T-helper 2 cell treated with Interferon-gamma antibody and Interleukin-4, amounts not matched to agents 100 ng/mL and 5 ng/mL, for 36 hours (primary cell): Measurements from ENCODE around the gene INPP4B. TPM values are rescaled to one million over a fixed set of nuclear protein-coding genes. Genes with fewer than 3 reads are reported as not detected.
"Not testable (repeated sequence)": the region's sequence is repeated elsewhere in the genome, so short reads cannot be mapped to it uniquely, and the experiment has no call there.

ENCODE experiments used
- intact Hi-C: fragments of 100-400 bp; cut with micrococcal nuclease; formaldehyde crosslinking; loops from one replicate; pipeline ENCODE4 v1.15.1; 2023
- total RNA-seq: library from RNA; stranded (reverse); gene quantifications from 2 replicates; pipeline ENCODE4 v1.2.3, GENCODE V29; 2022

The INPP4B gene
- total RNA-seq, 1 donor from 2014 or later = 103 TPM

GRCh38 chr4:142066562-142066961, 779.5 kb downstream of the INPP4B start:
- intact Hi-C loops = not testable (repeated sequence)

DNA sequence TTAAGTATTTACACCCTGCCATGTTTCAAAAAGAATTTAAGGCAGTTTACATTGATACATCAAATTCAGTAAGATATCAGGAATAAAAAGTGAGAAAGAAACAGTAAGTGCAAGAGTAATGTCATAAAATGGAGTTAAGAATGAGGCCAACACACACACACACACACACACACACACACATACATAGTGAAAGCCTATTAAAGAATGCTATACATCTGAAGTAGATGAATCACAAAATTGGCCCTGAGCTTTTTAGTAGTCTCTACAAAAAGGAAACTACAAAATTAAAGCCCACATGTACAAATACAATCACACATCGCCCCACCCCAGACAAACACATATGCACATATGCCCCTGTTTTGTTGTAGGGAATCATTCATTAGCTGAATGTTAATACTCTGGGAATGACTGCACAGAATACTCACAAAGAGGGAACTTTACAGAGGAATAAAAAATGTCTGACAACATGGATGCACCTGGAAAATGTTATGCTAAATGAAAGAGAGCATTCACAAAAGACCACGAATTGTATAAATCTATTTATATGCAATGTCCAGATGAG, 780.9 kb downstream of the INPP4B start:
- intact Hi-C loops = no loop called here

GRCh38 chr4:142064181-142064580, 781.9 kb downstream of the INPP4B start:
- intact Hi-C loops = no loop called here

DNA sequence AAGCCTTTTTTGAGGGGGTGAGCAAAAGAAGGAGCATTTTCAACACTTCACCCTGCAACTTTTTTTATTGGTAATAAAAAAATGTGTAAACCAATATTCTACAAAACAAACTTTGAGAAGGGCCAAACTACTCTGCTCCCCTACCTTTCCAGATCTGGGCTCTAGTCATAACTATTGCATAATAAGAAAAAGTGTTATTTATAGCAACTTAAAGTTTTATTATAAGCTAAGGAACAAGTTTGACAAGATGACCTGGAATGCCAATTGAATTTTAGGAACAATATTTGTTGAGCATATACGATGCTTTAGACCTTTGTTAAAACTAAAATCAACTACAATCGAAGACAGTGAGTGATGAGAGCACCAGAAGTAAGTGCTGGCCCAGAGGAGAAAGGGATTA, 800.1 kb downstream of the INPP4B start:
- intact Hi-C loops = no loop called here

DNA sequence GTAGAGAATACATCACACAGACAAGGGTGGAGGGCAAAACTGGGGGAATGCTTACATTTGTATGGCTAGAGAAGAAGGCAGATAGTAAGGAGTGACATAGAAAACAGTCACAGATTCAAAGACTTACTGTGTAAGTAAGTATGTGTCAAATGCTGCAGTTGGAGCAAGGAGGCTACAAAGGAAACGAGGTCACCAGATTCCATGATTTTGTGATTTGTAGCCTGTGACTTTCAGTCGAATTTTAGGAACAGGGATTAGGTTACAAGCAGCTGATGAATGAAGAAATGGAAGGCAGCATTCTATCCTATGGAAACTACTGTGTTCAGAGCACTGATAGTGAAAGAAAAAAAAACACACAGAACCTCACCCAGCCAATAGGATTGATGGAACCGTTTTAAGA, 801.8 kb downstream of the INPP4B start:
- intact Hi-C loops = no loop called here

- intact Hi-C loops = no loop called here
Measured at GRCh38 chr4:142043509-142043908, 802.6 kb downstream of the INPP4B start.

DNA sequence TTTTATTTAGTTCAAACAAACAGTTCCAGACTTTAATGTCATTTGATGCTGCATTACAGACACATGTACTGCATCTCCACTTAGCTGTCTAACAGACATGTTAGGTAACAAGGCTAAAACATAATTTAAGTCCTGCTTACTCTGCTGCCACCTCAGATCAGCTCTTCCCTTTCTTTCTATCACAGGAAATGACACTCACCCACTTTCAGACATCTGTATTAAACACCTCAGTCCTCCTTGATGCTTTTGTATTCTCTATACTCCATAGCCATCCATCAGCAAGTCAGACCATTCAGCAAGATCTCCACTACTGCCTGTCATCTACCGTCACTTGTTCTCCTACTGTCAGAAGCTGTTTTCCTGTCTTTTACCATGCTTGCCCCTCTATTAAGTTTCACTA, 804.3 kb downstream of the INPP4B start:
- intact Hi-C loops = no loop called here

GRCh38 chr4:142040043-142040442, 806.1 kb downstream of the INPP4B start:
- intact Hi-C loops = no loop called here

DNA sequence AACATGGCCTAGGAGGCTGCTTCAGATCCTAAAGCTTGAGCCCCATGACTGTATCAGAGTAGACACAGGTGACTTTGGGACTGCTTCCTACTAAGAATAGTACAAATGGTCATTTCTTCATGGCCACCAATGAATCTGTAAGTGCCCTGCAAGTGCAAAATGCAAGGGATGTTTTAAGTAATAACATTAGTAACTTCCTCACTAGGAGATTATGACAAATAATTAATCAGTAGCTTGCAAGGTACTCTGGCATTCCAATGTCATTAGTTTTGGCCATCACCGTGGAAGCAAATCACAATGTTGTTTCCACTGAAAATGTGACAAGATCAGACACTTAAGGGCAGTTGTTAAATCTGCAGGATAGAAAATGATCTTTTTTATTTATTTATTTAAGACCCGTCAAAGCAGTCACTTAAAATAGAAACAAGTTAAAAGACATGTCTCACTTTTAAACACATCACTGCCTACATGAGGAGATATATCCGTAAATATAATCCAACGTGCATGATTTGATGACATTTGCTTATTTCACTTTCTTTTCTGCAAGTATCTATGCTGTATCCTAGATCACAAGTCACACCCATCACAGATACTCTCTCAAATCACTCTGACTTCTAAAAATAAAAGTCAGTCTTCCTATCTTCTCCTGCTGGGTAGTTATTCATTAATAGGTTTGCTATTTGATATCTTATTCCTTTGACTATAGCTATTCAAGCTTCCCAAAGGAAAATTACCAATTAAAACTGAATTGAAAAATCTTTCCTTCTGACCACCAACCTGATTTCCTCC, 809.1 kb downstream of the INPP4B start:
- intact Hi-C loops = no loop called here

GRCh38 chr4:142035566-142035965, 810.5 kb downstream of the INPP4B start:
- intact Hi-C loops = no loop called here

DNA sequence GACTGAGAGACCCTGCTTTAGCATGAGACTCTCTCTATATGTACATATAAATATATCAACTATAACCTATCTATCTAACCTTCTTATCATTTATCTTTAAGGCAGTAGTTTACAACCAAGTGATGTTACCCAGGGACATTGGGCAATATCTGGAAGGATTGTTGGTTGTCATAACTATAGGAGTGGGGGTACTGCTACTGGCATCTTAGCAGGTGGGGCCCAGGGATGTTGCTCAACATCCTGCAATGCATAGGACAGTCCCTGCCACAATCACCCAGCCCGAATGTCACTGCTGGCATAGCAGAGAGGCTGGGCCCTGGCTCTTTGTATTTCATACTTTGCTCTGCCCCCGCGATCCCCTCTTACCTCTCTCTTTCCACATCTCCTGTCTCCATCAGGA, 812.0 kb downstream of the INPP4B start:
- intact Hi-C loops = no loop called here

- intact Hi-C loops = no loop called here
Measured at GRCh38 chr4:142030010-142030409, 816.1 kb downstream of the INPP4B start.

GRCh38 chr4:142021761-142022160, 824.3 kb downstream of the INPP4B start:
- intact Hi-C loops = loop anchor here (10.0 kb wide), 1 partner anchor 823 kb away; the partner anchor contains the start of gene INPP4B

DNA sequence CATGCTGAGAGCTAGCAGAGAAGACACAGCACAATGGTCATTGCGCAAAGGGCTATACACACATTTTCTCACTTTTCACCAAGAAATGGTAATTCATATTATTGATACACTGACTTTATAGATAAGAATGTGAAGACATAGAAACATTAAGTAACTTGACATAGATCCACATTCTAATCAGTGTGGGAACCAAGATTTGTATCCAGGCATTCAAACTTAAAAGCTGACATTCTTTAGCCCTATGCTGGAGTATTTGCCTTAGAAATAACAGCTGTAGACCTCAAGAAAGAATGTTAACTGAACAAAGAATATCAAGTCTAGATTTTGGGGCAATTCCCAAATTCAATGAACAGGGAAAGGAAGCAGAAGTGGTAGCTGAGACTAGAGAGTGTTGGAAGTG, 824.9 kb downstream of the INPP4B start:
- intact Hi-C loops = loop anchor here (10.0 kb wide), 1 partner anchor 824 kb away; the partner anchor contains the start of gene INPP4B

GRCh38 chr4:142016031-142016430, 830.1 kb downstream of the INPP4B start:
- intact Hi-C loops = no loop called here

GRCh38 chr4:142009751-142010150, 836.4 kb downstream of the INPP4B start:
- intact Hi-C loops = no loop called here

DNA sequence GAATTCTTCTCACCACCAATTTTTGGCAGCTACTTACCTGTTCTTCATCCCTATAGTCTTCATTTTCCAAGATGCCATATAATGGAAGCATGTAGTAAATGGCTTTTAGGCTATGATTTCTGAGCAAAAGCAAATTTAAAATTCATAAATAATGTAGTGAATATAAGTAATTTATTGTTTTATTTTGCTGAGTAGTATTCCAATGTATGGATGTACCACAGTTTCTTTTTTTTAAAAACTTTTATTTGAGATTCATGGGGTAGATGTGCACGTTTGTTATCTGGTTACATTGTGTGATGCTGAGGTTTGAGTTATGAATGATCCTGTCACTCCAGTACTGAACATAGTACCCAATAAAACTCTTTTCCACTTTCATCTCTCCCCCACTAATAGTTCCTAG, 840.6 kb downstream of the INPP4B start:
- intact Hi-C loops = no loop called here

DNA sequence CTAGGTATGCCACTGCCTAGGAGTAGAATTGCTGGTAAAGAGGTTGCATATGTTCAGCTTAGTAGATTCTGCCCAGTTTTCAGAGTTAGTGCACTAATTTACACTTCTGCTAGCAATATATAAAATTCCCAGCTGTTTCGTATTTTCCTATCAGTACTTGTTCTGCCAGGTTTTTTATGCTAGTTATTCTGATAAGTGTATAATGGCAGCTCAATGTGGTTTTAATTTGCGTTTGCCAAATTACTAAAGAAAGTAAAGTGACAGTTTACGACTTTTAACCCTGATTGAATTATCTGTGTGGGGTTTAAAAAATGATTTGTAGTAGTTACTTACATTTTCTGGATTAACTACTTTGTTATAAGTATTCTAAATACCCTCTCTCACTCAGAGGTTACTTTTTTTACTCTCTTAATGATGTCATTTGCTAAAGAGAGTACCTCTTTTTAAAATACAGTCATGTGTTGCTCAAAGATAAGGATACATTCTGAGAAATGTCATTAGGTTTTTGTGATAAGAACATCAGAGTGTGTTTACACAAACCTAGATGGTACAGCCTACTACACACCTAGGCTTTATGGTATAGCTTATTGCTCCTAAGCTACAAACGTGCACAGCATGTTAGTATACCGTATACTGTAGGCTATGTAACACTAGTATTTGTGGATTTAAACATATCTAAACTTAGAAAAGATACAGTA, 846.5 kb downstream of the INPP4B start:
- intact Hi-C loops = no loop called here

DNA sequence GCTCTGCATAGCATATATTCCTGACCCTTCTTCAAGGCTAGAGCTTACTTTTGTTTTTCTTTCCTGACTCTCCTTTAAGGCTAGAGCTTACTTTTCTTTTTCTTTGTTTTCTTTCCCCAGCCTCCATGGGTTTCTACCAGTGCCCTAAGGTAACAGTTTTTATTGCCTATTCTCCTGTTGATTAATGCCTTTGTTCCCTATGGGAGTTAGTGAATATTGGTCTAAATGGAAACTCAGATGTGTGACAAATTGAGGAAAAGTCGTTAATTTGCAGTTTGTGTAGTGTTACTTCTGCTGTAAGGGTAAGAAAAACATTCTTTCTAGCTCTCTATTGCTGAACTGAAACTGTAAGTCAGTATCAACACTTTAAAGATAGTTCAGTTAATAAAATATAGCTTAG, 851.0 kb downstream of the INPP4B start:
- intact Hi-C loops = no loop called here

- intact Hi-C loops = no loop called here
Measured at GRCh38 chr4:141977433-141977832, 868.7 kb downstream of the INPP4B start.
